ENCODE data around the gene CCDC43.
"Not testable (repeated sequence)": the region's sequence is repeated elsewhere in the genome, so short reads cannot be mapped to it uniquely, and the experiment has no call there.

The CCDC43 gene, protein sequence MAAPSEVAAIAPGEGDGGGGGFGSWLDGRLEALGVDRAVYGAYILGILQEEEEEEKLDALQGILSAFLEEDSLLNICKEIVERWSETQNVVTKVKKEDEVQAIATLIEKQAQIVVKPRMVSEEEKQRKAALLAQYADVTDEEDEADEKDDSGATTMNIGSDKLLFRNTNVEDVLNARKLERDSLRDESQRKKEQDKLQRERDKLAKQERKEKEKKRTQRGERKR

DNA sequence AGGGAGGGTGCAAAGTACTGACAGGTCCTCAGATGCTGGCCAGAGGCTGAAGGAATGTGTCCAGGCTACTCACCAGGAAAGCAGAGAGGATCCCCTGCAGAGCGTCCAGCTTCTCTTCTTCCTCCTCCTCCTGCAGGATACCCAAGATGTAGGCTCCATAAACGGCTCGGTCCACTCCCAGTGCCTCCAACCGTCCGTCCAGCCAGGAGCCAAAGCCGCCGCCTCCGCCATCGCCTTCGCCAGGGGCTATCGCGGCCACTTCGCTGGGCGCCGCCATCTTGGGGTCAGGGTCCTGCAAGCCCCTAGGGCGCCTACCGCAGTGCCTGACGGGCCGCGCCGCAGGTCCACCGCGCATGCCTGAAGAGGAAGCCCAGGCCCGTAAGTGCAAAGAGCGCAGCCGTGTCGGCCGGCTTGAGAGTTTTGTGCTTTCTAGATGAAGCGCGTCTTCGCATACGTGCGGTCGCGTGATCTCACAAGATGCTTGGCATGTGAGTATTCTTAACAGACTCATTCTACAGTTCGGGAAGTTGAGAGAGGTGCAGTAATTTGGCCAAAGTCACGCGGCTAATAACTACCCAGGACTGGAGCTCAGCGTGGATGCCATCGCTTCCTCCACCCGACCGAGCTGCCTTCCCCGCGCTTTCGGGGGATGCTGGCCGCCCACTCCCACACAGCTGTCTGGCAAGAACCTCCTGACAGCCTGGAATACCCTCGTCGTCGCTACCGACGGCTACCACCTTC, at the start of gene CCDC43:
CCDC43 (minus strand) TSS at position 300 of the 741 bp plus-strand sequence; CDS start at position 277, 23 bp downstream.
- peak; percentile 93 for DNase-seq

DNA sequence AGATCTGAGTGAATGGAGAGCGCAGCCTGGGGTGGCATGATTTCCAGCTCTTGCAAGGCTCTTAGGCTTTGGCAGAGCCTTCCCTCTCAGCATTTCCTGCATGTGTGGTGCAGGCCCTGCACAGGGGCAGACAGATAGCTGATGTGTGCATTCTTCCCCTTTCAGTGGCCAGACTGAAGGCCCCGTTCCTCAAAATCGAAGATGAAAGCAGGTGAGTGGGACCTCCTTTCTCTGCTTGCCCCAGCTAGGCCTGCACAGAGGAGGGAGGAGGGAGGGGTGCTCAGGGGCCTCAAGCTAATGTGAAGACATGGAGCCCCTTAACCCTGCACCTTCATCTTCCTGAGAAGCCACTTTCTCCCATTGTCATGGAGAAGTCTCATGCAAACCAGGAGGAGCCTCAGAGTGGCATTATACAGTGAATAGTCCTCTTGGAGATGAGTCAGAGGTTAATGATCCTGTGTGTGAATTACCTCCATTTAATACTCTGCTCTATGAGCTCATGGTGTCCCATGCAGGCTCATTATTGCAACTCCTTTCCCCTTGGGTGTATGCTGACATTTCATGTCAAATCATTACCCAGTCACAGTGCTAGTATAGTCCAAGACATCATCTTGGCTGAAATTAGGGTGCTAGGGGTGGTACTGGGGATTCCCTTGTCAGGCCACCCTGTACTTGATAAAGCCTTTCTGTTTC, 48.8 kb upstream of the CCDC43 start:
- no peak for DNase-seq

DNA sequence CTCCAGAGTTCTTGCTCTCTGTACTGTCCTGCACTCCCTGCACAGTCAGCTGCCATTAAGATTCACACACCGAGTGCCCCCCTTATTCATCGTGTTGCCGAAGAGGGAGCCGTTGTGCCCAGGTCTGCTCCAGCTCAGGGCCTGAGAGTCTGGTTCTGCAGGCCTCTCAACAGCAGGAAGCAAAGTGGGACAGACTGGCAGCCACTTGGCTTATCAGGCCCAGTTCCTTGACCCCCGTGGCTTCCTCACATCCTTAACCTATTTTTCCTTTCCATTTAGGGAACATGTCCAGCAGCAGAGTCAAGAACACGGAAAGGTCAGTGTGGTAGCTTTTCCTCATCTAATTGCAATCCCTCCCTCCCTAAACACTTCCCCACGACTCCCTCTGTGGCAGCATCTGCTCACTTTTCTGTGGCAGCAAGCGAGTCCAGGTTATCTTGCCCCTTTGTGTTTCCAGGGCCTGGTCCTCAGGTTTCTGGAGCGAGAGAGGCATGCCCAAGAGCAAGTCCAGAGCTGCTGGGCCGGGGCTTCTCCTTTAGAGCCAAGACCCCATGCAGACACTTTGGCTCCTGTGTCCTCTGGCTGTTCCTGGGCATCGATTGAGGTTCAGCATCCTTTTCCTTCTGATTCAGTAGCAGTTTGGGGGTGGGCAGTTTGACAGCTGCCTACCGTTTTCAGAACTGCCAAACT, 47.1 kb upstream of the CCDC43 start:
- DNase-seq: no peak

DNA sequence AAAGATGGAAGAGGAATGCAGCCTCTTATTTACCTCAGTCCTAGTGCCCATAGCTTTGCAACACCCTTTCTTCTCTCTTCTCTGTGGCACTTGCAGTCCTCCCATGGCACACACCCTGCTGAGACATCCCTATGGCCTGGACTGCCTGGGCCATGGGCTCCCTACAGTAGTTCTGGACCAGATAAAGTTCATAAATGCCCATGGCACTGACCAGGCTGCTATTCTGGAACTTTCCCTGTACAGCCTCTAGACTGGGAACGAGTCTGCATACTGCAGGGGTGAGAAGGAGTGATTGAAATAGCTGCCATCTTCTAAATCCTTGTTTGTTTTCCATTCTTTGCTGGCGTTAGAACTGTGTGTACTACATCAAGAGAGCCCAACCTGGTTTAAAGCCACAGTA, 44.7 kb upstream of the CCDC43 start:
- no peak for DNase-seq

DNA sequence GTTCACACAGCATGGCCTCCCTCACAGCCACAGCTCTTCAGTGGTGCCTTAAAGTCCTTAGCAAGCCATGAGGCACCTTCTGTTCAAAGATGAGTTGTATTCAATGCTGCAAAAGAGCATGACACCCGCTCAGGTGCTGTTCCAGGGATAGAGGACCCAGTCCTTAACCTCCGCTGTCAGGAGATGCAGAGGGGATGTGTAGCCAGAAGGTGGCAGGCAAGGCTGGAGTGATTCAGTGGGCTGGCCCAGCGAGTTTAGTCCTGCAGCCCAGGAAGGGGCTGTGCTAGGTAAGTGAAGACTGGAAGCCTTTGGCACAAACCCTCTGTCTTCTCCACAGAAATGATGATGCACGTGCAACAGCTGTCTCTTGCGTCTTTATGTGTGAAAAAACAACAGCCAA, 44.2 kb upstream of the CCDC43 start:
- DNase-seq: no peak

DNA sequence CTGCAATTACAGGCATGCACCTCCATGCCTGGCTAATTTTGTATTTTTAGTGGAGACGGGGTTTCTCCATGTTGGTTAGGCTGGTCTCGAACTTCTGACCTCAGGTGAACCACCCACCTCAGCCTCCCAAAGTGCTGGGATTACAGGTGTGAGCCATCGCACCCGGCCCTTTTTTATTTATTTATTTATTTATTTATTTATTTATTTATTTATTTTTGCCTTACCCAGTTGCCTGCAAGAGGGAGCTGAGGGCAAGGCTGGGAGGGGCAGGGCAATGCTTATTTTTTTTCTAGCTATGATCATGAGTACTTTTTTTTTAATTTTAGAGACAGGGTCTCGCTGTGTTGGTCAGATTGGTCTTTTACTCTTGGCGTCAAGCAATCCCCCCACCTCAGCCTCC, 36.5 kb upstream of the CCDC43 start:
- DNase-seq: not testable (repeated sequence)

DNA sequence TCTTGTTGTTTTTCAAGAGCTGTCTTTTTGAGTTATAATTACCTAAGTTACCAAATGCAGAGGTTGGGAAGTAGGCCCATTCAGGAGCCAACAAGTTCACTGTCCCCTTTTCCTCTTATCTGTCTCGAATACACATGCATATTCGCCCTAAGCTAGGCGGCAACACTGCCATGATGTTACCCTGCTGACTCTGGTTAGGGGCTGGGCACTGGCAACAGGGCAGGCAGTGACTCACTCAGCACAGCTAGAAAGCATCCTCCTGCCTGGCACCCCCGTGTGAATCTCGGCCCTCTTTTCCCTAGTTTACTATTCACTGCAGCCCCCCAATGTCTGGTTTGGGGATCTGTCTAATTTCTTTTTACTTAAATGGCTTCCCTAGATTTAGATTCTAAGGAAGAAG, 32.7 kb upstream of the CCDC43 start:
- no peak for DNase-seq

DNA sequence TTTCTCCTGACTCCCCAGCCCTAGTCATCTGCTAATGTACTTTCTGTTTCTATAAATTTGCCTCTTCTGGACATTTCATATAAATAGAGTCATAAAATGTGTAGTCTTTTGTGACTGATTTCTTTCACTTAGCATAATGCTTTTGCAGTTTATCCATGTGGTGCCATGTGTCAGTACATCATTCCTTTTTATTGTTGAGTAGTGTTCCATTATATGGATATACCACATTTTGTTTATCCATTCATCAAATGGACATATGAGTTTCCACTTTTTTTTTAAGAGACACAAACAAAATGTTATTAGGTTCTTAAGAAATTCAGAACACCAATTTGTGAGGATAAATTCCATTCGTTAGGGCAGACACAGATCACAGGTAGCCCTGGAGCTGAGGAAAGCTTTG, 29.9 kb upstream of the CCDC43 start:
- no peak for DNase-seq

- DNase-seq: peak; percentile 88
Observed at GRCh38 chr17:44708401-44709263, 19.1 kb upstream of the CCDC43 start, which contains the start of gene DBF4B. Gene DBF4B, plus strand, starts transcription at chr17:44708665. Its CDS starts 156 bp downstream, at chr17:44708821.

- DNase-seq: no peak
Observed at GRCh38 chr17:44707755-44708400, 18.3 kb upstream of the CCDC43 start.

GRCh38 chr17:44700288-44700687, 10.7 kb upstream of the CCDC43 start:
- not testable (repeated sequence) for DNase-seq

GRCh38 chr17:44693609-44694008, 4.0 kb upstream of the CCDC43 start:
- no peak for DNase-seq

DNA sequence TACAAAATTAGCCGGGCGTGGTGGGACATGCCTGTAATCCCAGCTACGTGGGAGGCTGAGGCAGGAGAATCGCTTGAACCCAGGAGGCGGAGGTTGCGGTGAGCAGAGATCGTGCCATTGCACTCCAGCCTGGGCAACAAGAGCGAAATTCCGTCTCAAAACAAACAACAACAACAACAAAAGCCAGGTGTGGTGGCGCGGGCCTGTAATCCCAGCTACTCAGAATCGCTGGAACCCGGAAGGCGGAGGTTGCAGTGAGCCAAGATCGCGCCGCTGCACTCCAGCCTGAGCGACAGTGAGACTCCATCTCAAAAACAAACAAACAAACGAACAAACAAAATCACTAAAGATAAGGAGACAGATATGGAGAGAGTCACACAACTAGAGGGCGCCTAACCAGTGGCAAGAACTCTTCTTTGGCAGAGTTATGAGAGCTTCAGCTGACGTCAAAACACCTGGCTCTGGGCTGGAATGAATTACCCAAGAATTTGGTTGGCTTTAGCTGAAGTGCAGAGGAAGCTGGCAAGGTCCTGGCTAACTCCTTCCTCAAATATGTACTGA, 1.2 kb upstream of the CCDC43 start:
- peak; percentile 12 for DNase-seq

GRCh38 chr17:44688675-44689476, 700 bp downstream of the CCDC43 start:
- DNase-seq: peak; percentile 7

DNA sequence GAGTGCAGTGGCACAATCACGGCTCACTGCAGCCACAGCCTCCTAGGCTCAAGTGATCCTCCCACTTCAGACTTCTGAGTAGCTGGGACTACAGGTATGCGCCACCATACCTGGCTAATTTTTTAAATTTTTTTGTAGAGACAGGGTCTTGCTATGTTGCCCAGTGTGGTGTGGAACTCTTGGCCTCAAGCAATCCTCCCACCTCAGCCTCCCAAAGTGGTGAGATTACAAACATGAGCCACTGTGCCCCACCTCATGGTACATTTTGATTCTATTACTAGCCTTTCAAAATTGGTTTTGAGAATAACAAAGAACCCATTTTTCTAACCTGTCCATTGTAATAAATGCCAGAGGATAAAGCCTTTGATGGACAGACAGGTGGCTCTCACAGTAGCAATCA, 1.4 kb downstream of the CCDC43 start:
- DNase-seq: no peak

DNA sequence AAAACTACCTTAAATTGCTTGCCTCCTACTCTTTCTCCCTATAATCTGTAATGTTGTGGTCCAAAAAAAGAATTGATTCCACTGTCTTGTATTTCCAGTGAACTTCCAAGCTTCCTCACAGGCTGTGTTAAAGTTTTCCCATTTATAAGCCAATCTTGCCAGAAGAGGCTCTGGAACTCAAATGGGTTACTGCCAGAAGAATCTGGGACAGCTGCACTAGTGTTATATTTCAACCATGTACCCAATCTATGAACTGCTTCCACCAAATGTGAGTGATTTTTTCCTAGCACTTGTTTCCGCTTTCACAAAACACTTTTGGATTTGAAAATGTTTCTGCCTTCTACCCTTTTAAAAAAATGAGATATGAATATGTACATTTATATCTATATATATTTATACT, 1.8 kb downstream of the CCDC43 start:
- no peak for DNase-seq

- DNase-seq: not testable (repeated sequence)
Observed at GRCh38 chr17:44683303-44683702, 6.3 kb downstream of the CCDC43 start.

DNA sequence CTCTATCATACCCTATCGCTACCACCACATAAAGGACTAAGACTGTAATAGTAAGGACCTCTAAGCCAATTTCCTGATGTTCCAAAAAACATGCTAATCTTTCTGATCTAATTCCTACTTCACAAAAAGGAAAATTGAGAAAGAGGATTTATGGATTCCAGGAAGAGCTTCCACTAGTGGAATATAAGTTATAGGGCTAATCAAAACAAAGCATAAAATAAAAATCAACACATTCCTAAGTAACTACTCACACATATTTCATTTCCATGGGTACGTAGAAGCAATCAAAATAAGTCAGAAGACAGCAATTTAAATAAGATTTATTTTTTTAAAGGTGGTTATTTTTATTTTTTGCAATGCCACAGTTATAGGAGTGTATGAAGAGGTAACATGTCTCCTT, 12.4 kb downstream of the CCDC43 start:
- DNase-seq: no peak

- no peak for DNase-seq
Observed at GRCh38 chr17:44673893-44674292, 15.7 kb downstream of the CCDC43 start.

DNA sequence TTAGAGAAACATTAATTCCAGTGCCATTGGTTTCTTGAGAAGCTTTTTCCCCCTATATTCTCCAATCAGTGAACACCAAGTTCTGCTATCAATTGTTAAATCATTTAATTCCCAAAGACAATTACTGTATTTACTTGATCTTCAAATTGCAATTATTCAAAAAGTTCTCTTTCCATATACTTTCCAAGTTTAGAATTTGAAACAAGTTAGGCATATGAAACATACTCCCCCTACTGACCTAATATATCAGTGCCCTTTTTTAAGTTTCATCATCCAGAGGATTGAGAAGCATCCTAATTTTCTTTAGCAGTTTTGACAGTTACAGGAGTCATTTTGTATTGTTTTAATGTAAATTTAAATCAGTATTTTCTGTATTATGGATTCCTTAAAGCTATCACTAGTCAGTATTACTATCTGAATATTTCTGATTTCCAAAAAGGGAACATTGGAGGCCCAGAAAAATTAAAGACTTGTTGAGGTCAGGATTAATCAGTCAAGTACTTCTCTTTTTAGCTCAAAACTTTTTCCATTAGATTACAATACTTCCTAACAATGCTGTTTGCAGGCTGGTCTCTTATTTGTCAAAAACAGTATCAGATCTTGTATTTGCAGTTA, 17.0 kb downstream of the CCDC43 start:
- no peak for DNase-seq

Measured in stimulated activated CD4-positive, alpha-beta T cell treated with anti-CD3 and anti-CD28 coated beads, Interleukin-15, amount 100 ng/mL, for 24 hours (primary cell).